MG63 (cell line): Measurements from ENCODE around the gene GMPR. TPM values are rescaled to one million over a fixed set of nuclear protein-coding genes. Genes with fewer than 3 reads are reported as not detected.

Experiments used
- DNase-seq: peaks from one replicate; pipeline ENCODE4 v3.0.0-alpha.2; 2020
- H3K27me3 ChIP-seq: fragments of 250-450 bp; sonication (Bioruptor Pico); 2 replicates; pipeline ENCODE4 v1.5.1; 2020; ENCODE audit warnings: mild to moderate bottlenecking, moderate library complexity
- H3K36me3 ChIP-seq: fragments of 250-450 bp; sonication (Bioruptor Pico); 2 replicates; pipeline ENCODE4 v1.5.1; 2020; ENCODE audit warnings: mild to moderate bottlenecking, moderate library complexity
- H3K4me3 ChIP-seq: fragments of 250-450 bp; sonication (Bioruptor Pico); 2 replicates; pipeline ENCODE4 v1.5.1; 2020; ENCODE audit warnings: mild to moderate bottlenecking, moderate library complexity
- H3K9me3 ChIP-seq: fragments of 250-450 bp; sonication (Bioruptor Pico); 2 replicates; pipeline ENCODE4 v1.5.1; 2020; ENCODE audit warnings: mild to moderate bottlenecking, moderate library complexity
- total RNA-seq: library from RNA; depleted of rRNA; stranded (reverse); fragments of >200 nt; shearing (Covaris generic); gene quantifications from 2 replicates; pipeline ENCODE4 v1.2.3, GENCODE V29; 2014; ENCODE audit warnings: low replicate concordance; rRNA removed

Gene GMPR
- total RNA-seq, 1 experiment from 2014 or later, result 9.9 TPM

DNA sequence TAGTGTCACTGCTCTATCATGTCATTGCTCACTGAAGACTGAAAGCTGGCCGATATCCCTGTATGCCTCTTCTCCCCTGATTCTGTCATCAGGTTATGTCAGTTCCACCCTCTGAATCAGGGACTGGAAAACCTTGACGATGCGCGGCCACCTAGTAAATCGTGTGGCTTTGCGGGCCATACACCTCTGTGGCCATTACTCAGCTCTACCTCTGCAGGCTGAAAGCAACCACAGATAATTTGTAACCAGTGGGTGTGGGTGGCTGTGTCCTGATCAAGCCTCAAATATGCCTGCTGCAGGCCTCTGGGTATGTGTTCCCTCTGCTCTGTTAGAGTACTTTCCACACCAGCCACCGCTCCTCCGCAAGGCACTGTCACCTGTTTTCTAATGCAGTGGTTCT lies 105.2 kb downstream of the GMPR start:
- Histone ChIP-seq H3K9me3 (no peaks in the 10 kb centered on the region), H3K4me3 (no peak overlapping the region), H3K27me3 (no peaks in the 10 kb centered on the region), H3K36me3 (no peaks in the 10 kb centered on the region)
- DNase-seq, result no peak

- Histone ChIP-seq H3K4me3 (no peak overlapping the region), H3K27me3 (no peaks in the 10 kb centered on the region), H3K9me3 (no peaks in the 10 kb centered on the region), H3K36me3 (no peaks in the 10 kb centered on the region)
- no peak for DNase-seq
Measured at GRCh38 chr6:16344756-16345155, 106.4 kb downstream of the GMPR start.

Other genes starting within 250 kb of the GMPR start
- 9.7 and 14.3 TPM in 2 replicates for gene MYLIP, start 109.5 kb upstream of the GMPR start, total RNA-seq